ENCODE results near the gene SECISBP2. TPM values are rescaled to one million over a fixed set of nuclear protein-coding genes. Genes with fewer than 3 reads are reported as not detected.

The SECISBP2 gene
- total and polyA plus RNA-seq, 2 experiments from 2014 or later = 12.2 to 13.0 TPM

DNA sequence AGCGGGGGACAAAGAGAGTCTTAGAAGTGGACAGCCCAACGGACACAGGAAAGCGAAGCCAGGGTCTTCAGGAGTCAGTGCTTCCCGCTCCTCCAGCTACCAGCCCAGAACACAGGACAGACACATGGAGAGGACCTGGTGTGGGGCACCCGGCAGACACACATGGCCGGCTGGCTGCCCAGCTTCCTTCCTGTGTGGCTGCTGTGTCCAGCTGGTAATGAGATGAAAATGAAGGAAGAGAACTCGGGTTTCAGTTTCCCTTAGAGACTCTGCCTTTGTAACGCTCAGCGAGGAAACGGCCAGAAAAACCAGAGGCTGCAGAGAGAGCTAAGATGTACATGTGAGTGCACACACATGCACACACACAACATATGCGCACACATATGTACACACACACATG, 87.5 kb downstream of the SECISBP2 start:
- H3K9me3 ChIP-seq (ENCODE audit: low read depth) = no peaks in the 10 kb centered on the region
- no peak overlapping the region for H3K27ac ChIP-seq
- no peaks in the 10 kb centered on the region for H4K20me1 ChIP-seq (ENCODE audit: insufficient read depth)
- no peaks in the 10 kb centered on the region for H3K4me1 ChIP-seq (ENCODE audit: insufficient read depth)
- no peaks in the 10 kb centered on the region for H3F3A ChIP-seq (ENCODE audit: insufficient read depth)
- H3K27me3 ChIP-seq (replicated peaks; ENCODE audit: insufficient read depth) = no peaks in the 10 kb centered on the region
- no peaks in the 10 kb centered on the region for H3K36me3 ChIP-seq (ENCODE audit: low read depth)
- H3K4me2 ChIP-seq (ENCODE audit: unreplicated experiment) = no peak overlapping the region
- DNase-seq = no peak
- H3K79me2 ChIP-seq (ENCODE audit: insufficient read depth) = no peaks in the 10 kb centered on the region
- no peaks in the 10 kb centered on the region for H3K9me2 ChIP-seq (ENCODE audit: insufficient read depth)
- H3K4me3 ChIP-seq = no peak overlapping the region
- WGBS, 2 experiments (ENCODE audit: low coverage in 1 of 2, low lambda C conversion rate in 2 of 2, missing lambda C conversion rate in 2 of 2) = 88 to 89% methylated on average over 11 of the region's 11 CpGs
- H3K9ac ChIP-seq = no peak overlapping the region
- in situ Hi-C loops (cut with MboI) = no loop called here
- H2AFZ ChIP-seq = no peak overlapping the region
- no peak for TF ChIP-seq EZH2 (IDR thresholded peaks at IDR 0.05; ENCODE audit: insufficient read depth, poor library complexity, severe bottlenecking)
- no peak for TF ChIP-seq EZH2phosphoT487 (IDR thresholded peaks at IDR 0.05; ENCODE audit: insufficient read depth, low read depth)

DNA sequence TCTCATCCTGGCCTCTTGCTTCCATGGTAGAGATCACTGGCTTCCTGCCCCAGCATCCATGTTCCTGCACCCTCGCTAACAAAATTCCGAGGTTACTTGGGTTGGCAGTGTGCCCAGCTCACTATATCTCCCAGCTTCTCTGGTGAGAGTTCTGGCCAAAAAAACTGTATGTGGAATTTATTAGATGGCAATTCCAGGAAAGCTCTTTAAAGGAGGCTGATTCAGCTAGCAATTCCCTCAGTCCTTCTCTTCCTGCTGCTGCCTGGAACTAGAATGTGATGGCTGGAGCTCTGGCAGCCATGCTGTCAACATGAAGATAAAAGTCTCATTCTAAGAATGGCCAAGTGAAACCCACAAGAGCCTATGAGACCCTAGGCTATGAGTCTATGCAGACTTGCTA, 88.8 kb downstream of the SECISBP2 start:
- no peaks in the 10 kb centered on the region for H3K27me3 ChIP-seq (replicated peaks; ENCODE audit: insufficient read depth)
- no peak overlapping the region for H3K9ac ChIP-seq
- H3K9me3 ChIP-seq (ENCODE audit: low read depth) = no peaks in the 10 kb centered on the region
- no peak overlapping the region for H3K4me2 ChIP-seq (ENCODE audit: unreplicated experiment)
- 13 to 22% methylated on average over 2 of the region's 2 CpGs for WGBS, 2 experiments (ENCODE audit: low coverage in 1 of 2, low lambda C conversion rate in 2 of 2, missing lambda C conversion rate in 2 of 2)
- in situ Hi-C loops (cut with MboI) = no loop called here
- no peak for DNase-seq
- no peak overlapping the region for H3K27ac ChIP-seq
- H4K20me1 ChIP-seq (ENCODE audit: insufficient read depth) = no peaks in the 10 kb centered on the region
- no peaks in the 10 kb centered on the region for H3K4me1 ChIP-seq (ENCODE audit: insufficient read depth)
- H3K4me3 ChIP-seq = no peak overlapping the region
- no peaks in the 10 kb centered on the region for H3F3A ChIP-seq (ENCODE audit: insufficient read depth)
- H2AFZ ChIP-seq = no peak overlapping the region
- no peaks in the 10 kb centered on the region for H3K79me2 ChIP-seq (ENCODE audit: insufficient read depth)
- H3K36me3 ChIP-seq (ENCODE audit: low read depth) = no peaks in the 10 kb centered on the region
- no peak for TF ChIP-seq EZH2phosphoT487 (IDR thresholded peaks at IDR 0.05; ENCODE audit: insufficient read depth, low read depth)
- H3K9me2 ChIP-seq (ENCODE audit: insufficient read depth) = no peaks in the 10 kb centered on the region

GRCh38 chr9:89408628-89409101, 90.4 kb downstream of the SECISBP2 start:
- no peak overlapping the region for H3K9ac ChIP-seq
- DNase-seq = no peak
- H2AFZ ChIP-seq = no peak overlapping the region
- no peaks in the 10 kb centered on the region for H3K9me2 ChIP-seq (ENCODE audit: insufficient read depth)
- no peaks in the 10 kb centered on the region for H3K9me3 ChIP-seq (ENCODE audit: low read depth)
- no peaks in the 10 kb centered on the region for H3K27me3 ChIP-seq (replicated peaks; ENCODE audit: insufficient read depth)
- 74 to 77% methylated on average over 12 of the region's 12 CpGs for WGBS, 2 experiments (ENCODE audit: low coverage in 1 of 2, low lambda C conversion rate in 2 of 2, missing lambda C conversion rate in 2 of 2)
- no peak overlapping the region for H3K27ac ChIP-seq
- no peak overlapping the region for H3K4me3 ChIP-seq
- no peaks in the 10 kb centered on the region for H3K79me2 ChIP-seq (ENCODE audit: insufficient read depth)
- no peaks in the 10 kb centered on the region for H3F3A ChIP-seq (ENCODE audit: insufficient read depth)
- H3K4me2 ChIP-seq (ENCODE audit: unreplicated experiment) = no peak overlapping the region
- no peak for TF ChIP-seq EZH2 (IDR thresholded peaks at IDR 0.05; ENCODE audit: insufficient read depth, poor library complexity, severe bottlenecking)
- TF ChIP-seq EZH2phosphoT487 (IDR thresholded peaks at IDR 0.05; ENCODE audit: insufficient read depth, low read depth) = no peak
- no peaks in the 10 kb centered on the region for H3K36me3 ChIP-seq (ENCODE audit: low read depth)
- H3K4me1 ChIP-seq (ENCODE audit: insufficient read depth) = no peaks in the 10 kb centered on the region
- no peaks in the 10 kb centered on the region for H4K20me1 ChIP-seq (ENCODE audit: insufficient read depth)
- in situ Hi-C loops (cut with MboI) = no loop called here

Small RNAs within 50 kb of the gene (microRNA-seq; reads per million reads assigned to microRNA genes)
- gene MIR3153 (ENCODE audit: borderline number of aligned reads) = not detected

Small RNAs within 50 kb of the gene (small RNA-seq; reads per million reads assigned to genes)
- gene MIR3153 (ENCODE audit: low read depth, low replicate concordance) = not detected

Other genes starting within 250 kb of the SECISBP2 start
- gene SHC3, start 139.7 kb upstream of the SECISBP2 start, total RNA-seq (2014; rRNA removed; shearing (Covaris generic)) = 0.54 and 0.63 TPM in 2 replicates
- gene SHC3, start 139.7 kb upstream of the SECISBP2 start, polyA plus RNA-seq (2016; fragmentation: Nextera tagmentation; extraction: Ambion mirVana) = 0.20 and 0.30 TPM in 2 replicates
- 44.0 and 94.6 TPM in 2 replicates for gene CKS2, start 7.3 kb upstream of the SECISBP2 start, total RNA-seq (2014; rRNA removed; shearing (Covaris generic))
- gene CKS2, start 7.3 kb upstream of the SECISBP2 start, polyA plus RNA-seq (2016; fragmentation: Nextera tagmentation; extraction: Ambion mirVana) = 146 and 152 TPM in 2 replicates
- 0.11 and 1.3 TPM in 2 replicates for gene SEMA4D, start 179.6 kb downstream of the SECISBP2 start, total RNA-seq (2014; rRNA removed; shearing (Covaris generic))
- gene SEMA4D, start 179.6 kb downstream of the SECISBP2 start, polyA plus RNA-seq (2016; fragmentation: Nextera tagmentation; extraction: Ambion mirVana) = 0.11 and 0.25 TPM in 2 replicates